Measurements from ENCODE around the gene CLCN3. TPM values are rescaled to one million over a fixed set of nuclear protein-coding genes. Genes with fewer than 3 reads are reported as not detected.

The CLCN3 gene
- total RNA-seq, 1 donor from 2014 or later = 58.1 TPM

- no peak for DNase-seq
- no peak overlapping the region for H3K4me3 Mint-ChIP-seq (ENCODE audit: unreplicated experiment)
- H3K27ac Mint-ChIP-seq (ENCODE audit: unreplicated experiment) = no peak overlapping the region
- peaks cover 1% of the 10 kb centered on the region for H3K9me3 Mint-ChIP-seq (ENCODE audit: unreplicated experiment)
- no peaks in the 10 kb centered on the region for H3K36me3 Mint-ChIP-seq (ENCODE audit: unreplicated experiment)
- no peaks in the 10 kb centered on the region for H3K27me3 Mint-ChIP-seq (ENCODE audit: unreplicated experiment)
- no peaks in the 10 kb centered on the region for H3K4me1 Mint-ChIP-seq (ENCODE audit: low read depth, unreplicated experiment)
- TF ChIP-seq, protein P1, sequence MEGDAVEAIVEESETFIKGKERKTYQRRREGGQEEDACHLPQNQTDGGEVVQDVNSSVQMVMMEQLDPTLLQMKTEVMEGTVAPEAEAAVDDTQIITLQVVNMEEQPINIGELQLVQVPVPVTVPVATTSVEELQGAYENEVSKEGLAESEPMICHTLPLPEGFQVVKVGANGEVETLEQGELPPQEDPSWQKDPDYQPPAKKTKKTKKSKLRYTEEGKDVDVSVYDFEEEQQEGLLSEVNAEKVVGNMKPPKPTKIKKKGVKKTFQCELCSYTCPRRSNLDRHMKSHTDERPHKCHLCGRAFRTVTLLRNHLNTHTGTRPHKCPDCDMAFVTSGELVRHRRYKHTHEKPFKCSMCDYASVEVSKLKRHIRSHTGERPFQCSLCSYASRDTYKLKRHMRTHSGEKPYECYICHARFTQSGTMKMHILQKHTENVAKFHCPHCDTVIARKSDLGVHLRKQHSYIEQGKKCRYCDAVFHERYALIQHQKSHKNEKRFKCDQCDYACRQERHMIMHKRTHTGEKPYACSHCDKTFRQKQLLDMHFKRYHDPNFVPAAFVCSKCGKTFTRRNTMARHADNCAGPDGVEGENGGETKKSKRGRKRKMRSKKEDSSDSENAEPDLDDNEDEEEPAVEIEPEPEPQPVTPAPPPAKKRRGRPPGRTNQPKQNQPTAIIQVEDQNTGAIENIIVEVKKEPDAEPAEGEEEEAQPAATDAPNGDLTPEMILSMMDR (IDR thresholded peaks at IDR 0.05; ENCODE audit: partially characterized antibody, unreplicated experiment) = no peak
Observed at GRCh38 chr4:169652535-169652934, 32.2 kb downstream of the CLCN3 start.

DNA sequence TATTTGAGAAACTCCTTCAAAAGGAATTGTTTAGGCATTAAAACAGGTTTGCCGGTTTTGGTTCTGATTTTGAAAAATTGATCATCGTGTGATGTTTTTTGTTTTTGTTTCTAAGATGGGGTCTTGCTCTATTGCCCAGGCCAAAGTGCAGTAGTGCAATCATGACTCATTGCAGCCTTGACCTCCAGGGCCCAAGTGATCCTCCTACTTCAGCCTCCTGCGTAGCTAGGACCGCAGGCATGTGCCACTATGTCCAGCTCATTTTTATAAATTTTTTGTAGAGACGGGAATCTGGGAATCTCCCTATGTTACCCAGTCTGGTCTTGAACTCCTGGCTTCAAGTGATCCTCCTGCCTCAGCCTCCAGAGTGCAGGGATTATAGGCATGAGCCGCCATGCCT, 35.0 kb downstream of the CLCN3 start:
- no peak for DNase-seq
- Mint-ChIP-seq H3K36me3 (ENCODE audit: unreplicated experiment) (no peaks in the 10 kb centered on the region), H3K27ac (ENCODE audit: unreplicated experiment) (no peak overlapping the region), H3K27me3 (ENCODE audit: unreplicated experiment) (no peaks in the 10 kb centered on the region), H3K9me3 (ENCODE audit: unreplicated experiment) (peaks cover 1% of the 10 kb centered on the region), H3K4me1 (ENCODE audit: low read depth, unreplicated experiment) (peaks cover 2% of the 10 kb centered on the region), H3K4me3 (ENCODE audit: unreplicated experiment) (no peak overlapping the region)
- TF ChIP-seq, protein P1 (IDR thresholded peaks at IDR 0.05; ENCODE audit: partially characterized antibody, unreplicated experiment) = no peak

GRCh38 chr4:169657470-169658107, 37.2 kb downstream of the CLCN3 start:
- Mint-ChIP-seq H3K9me3 (ENCODE audit: unreplicated experiment) (peaks cover 1% of the 10 kb centered on the region), H3K4me1 (ENCODE audit: low read depth, unreplicated experiment) (peaks cover 5% of the 10 kb centered on the region), H3K27me3 (ENCODE audit: unreplicated experiment) (no peaks in the 10 kb centered on the region), H3K27ac (ENCODE audit: unreplicated experiment) (no peak overlapping the region), H3K36me3 (ENCODE audit: unreplicated experiment) (no peaks in the 10 kb centered on the region), H3K4me3 (ENCODE audit: unreplicated experiment) (no peak overlapping the region)
- DNase-seq = no peak
- TF ChIP-seq, protein P1 (IDR thresholded peaks at IDR 0.05; ENCODE audit: partially characterized antibody, unreplicated experiment) = no peak

DNA sequence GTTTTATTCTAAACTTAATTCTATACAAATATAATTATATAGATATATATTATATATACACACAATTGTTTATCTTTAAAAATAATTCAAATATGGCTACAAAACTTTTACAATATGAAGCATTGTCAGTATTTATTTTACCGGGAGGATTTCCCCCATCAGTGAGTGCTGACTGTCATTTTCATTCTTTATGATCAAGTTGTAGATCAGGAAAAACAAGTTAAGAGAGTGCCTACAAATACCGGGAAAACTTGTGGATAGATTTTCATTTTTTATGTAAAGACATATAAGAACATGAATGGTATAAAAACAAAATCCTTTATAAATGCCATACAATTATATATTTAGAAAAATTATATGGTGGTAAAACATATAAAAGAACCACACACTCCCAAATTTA, 37.8 kb downstream of the CLCN3 start:
- no peak overlapping the region for H3K27ac Mint-ChIP-seq (ENCODE audit: unreplicated experiment)
- H3K4me1 Mint-ChIP-seq (ENCODE audit: low read depth, unreplicated experiment) = peaks cover 5% of the 10 kb centered on the region
- no peaks in the 10 kb centered on the region for H3K27me3 Mint-ChIP-seq (ENCODE audit: unreplicated experiment)
- H3K4me3 Mint-ChIP-seq (ENCODE audit: unreplicated experiment) = no peak overlapping the region
- TF ChIP-seq, protein P1 (IDR thresholded peaks at IDR 0.05; ENCODE audit: partially characterized antibody, unreplicated experiment) = no peak
- no peaks in the 10 kb centered on the region for H3K36me3 Mint-ChIP-seq (ENCODE audit: unreplicated experiment)
- no peak for DNase-seq
- H3K9me3 Mint-ChIP-seq (ENCODE audit: unreplicated experiment) = peaks cover 1% of the 10 kb centered on the region

DNA sequence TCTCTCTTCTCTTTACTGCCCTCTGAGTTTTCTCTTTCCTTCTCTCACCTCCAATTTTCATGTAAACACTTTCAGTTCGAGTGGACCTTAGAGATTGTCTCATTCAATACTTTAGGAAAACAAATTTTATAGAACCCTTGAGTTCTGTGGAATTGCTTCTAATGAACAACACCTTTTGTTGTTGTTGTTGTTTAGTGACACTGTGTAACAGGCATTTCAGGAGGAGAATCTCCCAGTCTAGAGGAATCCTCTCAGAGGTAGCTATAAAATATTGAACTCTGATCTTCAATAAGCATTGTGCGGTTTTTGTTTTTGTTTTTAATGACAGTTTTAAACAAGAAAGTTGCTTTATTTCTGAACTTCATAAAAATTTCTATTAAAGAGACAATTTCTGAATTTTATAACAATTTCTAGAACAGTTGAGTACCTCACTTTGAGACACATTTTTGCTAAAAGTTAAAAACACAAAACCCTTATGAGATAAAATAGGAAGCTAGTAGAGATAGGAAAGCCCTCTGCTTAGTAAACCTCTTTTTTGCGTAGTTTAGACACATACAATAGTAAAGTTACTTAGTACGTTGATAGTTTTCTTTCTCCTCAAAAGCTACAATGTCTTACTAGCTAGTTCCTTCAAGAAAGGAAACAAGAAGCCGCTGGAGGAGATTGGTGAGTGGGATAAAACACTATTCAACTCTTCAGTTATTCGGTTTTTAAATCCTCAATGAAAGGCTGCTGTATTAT, 38.8 kb downstream of the CLCN3 start:
- no peak overlapping the region for H3K27ac Mint-ChIP-seq (ENCODE audit: unreplicated experiment)
- no peak overlapping the region for H3K4me3 Mint-ChIP-seq (ENCODE audit: unreplicated experiment)
- peaks cover 7% of the 10 kb centered on the region for H3K4me1 Mint-ChIP-seq (ENCODE audit: low read depth, unreplicated experiment)
- H3K36me3 Mint-ChIP-seq (ENCODE audit: unreplicated experiment) = no peaks in the 10 kb centered on the region
- H3K9me3 Mint-ChIP-seq (ENCODE audit: unreplicated experiment) = peaks cover 1% of the 10 kb centered on the region
- no peak for DNase-seq
- TF ChIP-seq, protein P1 (IDR thresholded peaks at IDR 0.05; ENCODE audit: partially characterized antibody, unreplicated experiment) = no peak
- H3K27me3 Mint-ChIP-seq (ENCODE audit: unreplicated experiment) = no peaks in the 10 kb centered on the region

All from glutamatergic neuron (in vitro differentiated cells).